Kidney tubule cell (primary cell): ENCODE results near the gene HNRNPL.
"Not testable (repeated sequence)": the region's sequence is repeated elsewhere in the genome, so short reads cannot be mapped to it uniquely, and the experiment has no call there.

Experiments used
- DNase-seq: peaks from one replicate; pipeline ENCODE4 v3.0.0-alpha.2; 2018; ENCODE audit warnings: low spot score

The HNRNPL gene

GRCh38 chr19:38869836-38870607, 20.2 kb upstream of the HNRNPL start:
- peak; percentile 79 for DNase-seq

GRCh38 chr19:38869160-38869835, 19.5 kb upstream of the HNRNPL start:
- DNase-seq, result no peak

- DNase-seq, result no peak
Measured at GRCh38 chr19:38868551-38868950, 18.8 kb upstream of the HNRNPL start.

GRCh38 chr19:38867171-38867780, 17.5 kb upstream of the HNRNPL start:
- no peak for DNase-seq

GRCh38 chr19:38862321-38863059, 12.7 kb upstream of the HNRNPL start:
- no peak for DNase-seq

GRCh38 chr19:38861368-38861767, 11.6 kb upstream of the HNRNPL start:
- DNase-seq, result no peak

- DNase-seq, result peak; percentile 37
Measured at GRCh38 chr19:38859631-38860204, 9.9 kb upstream of the HNRNPL start.

GRCh38 chr19:38856813-38857212, 7.0 kb upstream of the HNRNPL start:
- DNase-seq, result no peak

GRCh38 chr19:38855751-38856150, 6.0 kb upstream of the HNRNPL start:
- DNase-seq, result not testable (repeated sequence)

GRCh38 chr19:38854961-38855360, 5.2 kb upstream of the HNRNPL start:
- DNase-seq, result not testable (repeated sequence)

- DNase-seq, result no peak
Measured at GRCh38 chr19:38853214-38853613, 3.4 kb upstream of the HNRNPL start.

GRCh38 chr19:38852231-38853044, 2.7 kb upstream of the HNRNPL start:
- DNase-seq, result peak; percentile 87

- peak; percentile 91 for DNase-seq
Measured at GRCh38 chr19:38851622-38852230, 1.9 kb upstream of the HNRNPL start.

- no peak for DNase-seq
Measured at GRCh38 chr19:38850976-38851621, 1.3 kb upstream of the HNRNPL start.

- peak; percentile 100 for DNase-seq
Measured at GRCh38 chr19:38850436-38850975, 720 bp upstream of the HNRNPL start.

- DNase-seq, result peak; percentile 97
Measured at GRCh38 chr19:38849147-38849859, 483 bp downstream of the HNRNPL start.

GRCh38 chr19:38848299-38849146, 1.3 kb downstream of the HNRNPL start:
- DNase-seq, result peak; percentile 51

- no peak for DNase-seq
Measured at GRCh38 chr19:38846097-38846496, 3.7 kb downstream of the HNRNPL start.
